Hepatocyte (in vitro differentiated cells): ENCODE measurements around the gene CHD6. TPM values are rescaled to one million over a fixed set of nuclear protein-coding genes. Genes with fewer than 3 reads are reported as not detected.

Source experiments
- DNase-seq: peaks from one replicate; pipeline ENCODE4 v3.0.0-alpha.2; 2016; ENCODE audit warnings: low spot score
- H2AFZ ChIP-seq: fragments of 200-600 bp; sonication (generic); 2 replicates; pipeline ENCODE4 v1.6.0; 2016; ENCODE audit warnings: antibody characterized with exemption, mild to moderate bottlenecking
- H3K27ac ChIP-seq: fragments of 200-600 bp; sonication (generic); 2 replicates; pipeline ENCODE4 v1.5.1; 2016; ENCODE audit warnings: mild to moderate bottlenecking
- H3K27me3 ChIP-seq: fragments of 200-600 bp; sonication (generic); 2 replicates; pipeline ENCODE4 v1.6.1; 2016
- H3K36me3 ChIP-seq: fragments of 200-600 bp; sonication (generic); replicated peaks from 2 replicates; pipeline ENCODE4 v1.5.1; 2016; ENCODE audit warnings: low read depth; ENCODE audit not compliant: insufficient read depth
- H3K4me1 ChIP-seq: fragments of 200-600 bp; sonication (generic); 2 replicates; pipeline ENCODE4 v1.5.1; 2016; ENCODE audit warnings: mild to moderate bottlenecking, moderate library complexity; ENCODE audit not compliant: insufficient read depth
- H3K4me2 ChIP-seq: fragments of 200-600 bp; sonication (generic); 2 replicates; pipeline ENCODE4 v1.6.0; 2016
- H3K4me3 ChIP-seq: fragments of 200-600 bp; sonication (generic); 2 replicates; pipeline ENCODE4 v1.5.1; 2016; ENCODE audit warnings: mild to moderate bottlenecking
- H3K79me2 ChIP-seq: fragments of 200-600 bp; sonication (generic); 2 replicates; pipeline ENCODE4 v1.6.0; 2017; ENCODE audit warnings: mild to moderate bottlenecking
- H3K9me2 ChIP-seq: fragments of 200-600 bp; sonication (generic); replicated peaks from 2 replicates; pipeline ENCODE4 v1.6.0; 2017; ENCODE audit warnings: mild to moderate bottlenecking; ENCODE audit not compliant: insufficient read depth
- H3K9me3 ChIP-seq: fragments of 200-600 bp; sonication (generic); 2 replicates; pipeline ENCODE4 v1.5.1; 2016; ENCODE audit warnings: low read depth, mild to moderate bottlenecking
- H4K20me1 ChIP-seq: fragments of 200-600 bp; sonication (generic); 2 replicates; pipeline ENCODE4 v1.6.0; 2016; ENCODE audit warnings: mild to moderate bottlenecking; ENCODE audit not compliant: insufficient read depth, poor library complexity, severe bottlenecking
- CTCF ChIP-seq: fragments of 200-600 bp; sonication (generic); IDR thresholded peaks from 2 replicates; pipeline ENCODE4 v1.5.1; 2016; ENCODE audit warnings: antibody characterized with exemption, mild to moderate bottlenecking; ENCODE audit not compliant: poor library complexity
- EZH2 ChIP-seq: fragments of 200-600 bp; sonication (generic); IDR thresholded peaks from 2 replicates; pipeline ENCODE4 v1.6.1; 2016; ENCODE audit warnings: antibody characterized with exemption, mild to moderate bottlenecking, borderline replicate concordance
- EZH2phosphoT487 ChIP-seq: fragments of 200-600 bp; sonication (generic); IDR thresholded peaks from one replicate; pipeline ENCODE4 v1.6.1; 2018; ENCODE audit warnings: antibody characterized with exemption, mild to moderate bottlenecking, low read depth, moderate library complexity; ENCODE audit not compliant: unreplicated experiment, severe bottlenecking
- WGBS: methylation state at CpG from one replicate; pipeline ENCODE4 v1.1.6; 2016; ENCODE audit warnings: low lambda C conversion rate; ENCODE audit errors: missing lambda C conversion rate; 5-methylcytosine and 5-hydroxymethylcytosine counted together
- polyA plus RNA-seq: library from polyadenylated mRNA; unstranded; fragments of >200 nt; fragmentation: Nextera tagmentation; extraction: Ambion mirVana; gene quantifications from 2 replicates; pipeline ENCODE4 v1.2.1, GENCODE V29; 2016
- total RNA-seq: library from RNA; depleted of rRNA; stranded (reverse); fragments of >200 nt; gene quantifications from 2 replicates; pipeline ENCODE4 v1.2.3, GENCODE V29; 2014

CHD6 gene
- total and polyA plus RNA-seq, 2 experiments from 2014 or later, result 31.0 to 56.0 TPM

GRCh38 chr20:41437836-41438235 lies 180.3 kb downstream of the CHD6 start:
- Histone ChIP-seq H3K36me3 (peaks cover 4% of the 10 kb centered on the region), H3K4me1 (no peaks in the 10 kb centered on the region), H3K9me2 (no peaks in the 10 kb centered on the region), H2AFZ (no peak overlapping the region), H3K4me3 (no peak overlapping the region), H4K20me1 (no peaks in the 10 kb centered on the region), H3K27me3 (no peaks in the 10 kb centered on the region), H3K9me3 (no peaks in the 10 kb centered on the region), H3K79me2 (no peaks in the 10 kb centered on the region), H3K27ac (no peak overlapping the region), H3K4me2 (no peak overlapping the region)
- DNase-seq, result no peak
- 79% methylated on average over 2 of the region's 2 CpGs for WGBS
- TF ChIP-seq CTCF, result no peak

GRCh38 chr20:41436679-41437078 lies 181.5 kb downstream of the CHD6 start:
- no peaks in the 10 kb centered on the region for H3K9me3 ChIP-seq
- 98% methylated on average over 4 of the region's 4 CpGs for WGBS
- H3K27ac ChIP-seq, result no peak overlapping the region
- H3K27me3 ChIP-seq, result no peaks in the 10 kb centered on the region
- H4K20me1 ChIP-seq, result no peaks in the 10 kb centered on the region
- H3K4me3 ChIP-seq, result no peak overlapping the region
- DNase-seq, result no peak
- no peaks in the 10 kb centered on the region for H3K9me2 ChIP-seq
- TF ChIP-seq EZH2 (no peak), EZH2phosphoT487 (no peak), CTCF (no peak)
- no peaks in the 10 kb centered on the region for H3K79me2 ChIP-seq
- no peak overlapping the region for H3K4me2 ChIP-seq
- no peaks in the 10 kb centered on the region for H3K4me1 ChIP-seq
- H3K36me3 ChIP-seq, result peaks cover 4% of the 10 kb centered on the region
- H2AFZ ChIP-seq, result no peak overlapping the region

- Histone ChIP-seq H3K4me1 (peaks cover 5% of the 10 kb centered on the region), H4K20me1 (no peaks in the 10 kb centered on the region), H3K9me2 (no peaks in the 10 kb centered on the region), H3K79me2 (no peaks in the 10 kb centered on the region), H3K9me3 (no peaks in the 10 kb centered on the region), H3K36me3 (peaks cover 4% of the 10 kb centered on the region), H3K4me3 (no peak overlapping the region), H2AFZ (no peak overlapping the region), H3K27ac (no peak overlapping the region), H3K27me3 (no peaks in the 10 kb centered on the region), H3K4me2 (no peak overlapping the region)
- WGBS, result 84% methylated on average over 4 of the region's 4 CpGs
- DNase-seq, result no peak
- TF ChIP-seq EZH2phosphoT487, result no peak
- TF ChIP-seq EZH2, result no peak
- TF ChIP-seq CTCF, result no peak
Measured at GRCh38 chr20:41433203-41433602, 185.0 kb downstream of the CHD6 start.

GRCh38 chr20:41432746-41433145 lies 185.4 kb downstream of the CHD6 start:
- H3K36me3 ChIP-seq, result peaks cover 4% of the 10 kb centered on the region
- no peaks in the 10 kb centered on the region for H4K20me1 ChIP-seq
- no peak overlapping the region for H3K27ac ChIP-seq
- H3K9me3 ChIP-seq, result no peaks in the 10 kb centered on the region
- DNase-seq, result no peak
- no peak overlapping the region for H2AFZ ChIP-seq
- peaks cover 5% of the 10 kb centered on the region for H3K4me1 ChIP-seq
- no peaks in the 10 kb centered on the region for H3K27me3 ChIP-seq
- no peak overlapping the region for H3K4me2 ChIP-seq
- no peaks in the 10 kb centered on the region for H3K9me2 ChIP-seq
- H3K4me3 ChIP-seq, result no peak overlapping the region
- TF ChIP-seq EZH2, result no peak
- TF ChIP-seq CTCF, result no peak
- no peak for TF ChIP-seq EZH2phosphoT487
- no peaks in the 10 kb centered on the region for H3K79me2 ChIP-seq
